Measurements from ENCODE around the gene PDE6G. TPM values are rescaled to one million over a fixed set of nuclear protein-coding genes. Genes with fewer than 3 reads are reported as not detected.

PDE6G gene
- total RNA-seq, 4 donors from 2014 or later = not detected

DNA sequence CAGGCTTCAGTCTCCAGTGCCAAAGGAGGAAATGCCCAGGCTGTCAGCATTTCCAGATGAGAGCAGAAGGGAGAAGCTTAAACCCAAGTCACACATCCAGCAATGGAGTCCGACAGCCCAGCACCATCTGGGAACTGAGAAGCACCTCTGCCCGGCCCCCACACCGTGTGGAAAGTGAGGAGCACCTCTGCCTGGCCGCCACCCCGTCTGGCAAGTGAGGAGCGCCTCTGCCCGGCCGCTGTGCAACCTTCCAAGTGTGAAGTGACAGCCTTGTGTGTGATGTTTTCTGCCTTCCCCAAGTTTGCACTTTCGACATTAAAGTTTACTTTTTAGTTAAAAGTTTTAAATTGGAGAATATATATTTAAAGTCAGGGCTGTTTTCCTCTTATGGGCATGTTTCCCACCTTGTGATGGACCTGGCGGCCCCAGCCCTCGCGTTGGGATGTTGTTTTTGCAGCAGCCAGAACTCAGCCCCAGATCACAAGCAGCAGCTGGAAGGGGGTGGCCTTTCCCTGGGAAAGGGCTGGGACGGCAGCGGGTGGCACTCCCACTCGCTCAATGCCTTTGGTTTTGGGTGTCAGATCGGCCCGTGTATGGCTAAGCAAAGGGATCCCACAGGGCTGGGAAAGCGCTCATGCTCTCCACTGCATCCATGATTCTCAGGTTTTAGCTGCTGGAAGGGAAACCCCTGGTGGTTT, 17.4 kb upstream of the PDE6G start:
- intact Hi-C loops (cut with DNase I) = no loop called here
- 68 to 79% methylated on average over 13 to 14 of the region's 18 CpGs for WGBS, 2 donors

DNA sequence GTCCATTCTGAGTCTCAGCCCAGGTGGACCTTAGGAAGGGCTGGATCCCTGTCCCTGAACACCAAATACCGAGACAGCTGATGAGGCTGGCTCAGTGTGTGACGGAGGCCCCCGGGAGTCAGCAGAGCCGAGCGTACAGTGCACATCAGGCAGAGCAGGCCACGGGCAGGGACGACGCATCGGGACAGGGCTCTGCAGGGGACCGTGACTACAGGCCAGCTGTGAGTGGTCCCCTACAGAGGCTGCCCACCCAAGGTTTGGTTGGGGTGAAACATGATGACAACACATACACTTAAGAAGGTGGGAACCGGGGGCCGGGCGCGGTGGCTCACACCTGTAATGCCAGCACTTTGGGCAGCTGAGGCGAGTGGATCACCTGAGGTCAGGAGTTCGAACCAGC, 16.6 kb upstream of the PDE6G start:
- TF ChIP-seq POLR2A (IDR thresholded peaks at IDR 0.05) (no peak), CTCF (IDR thresholded peaks at IDR 0.05) (no peak)
- H3K4me1 ChIP-seq = peaks cover 5 to 19% (median 10%) of the 10 kb centered on the region in 3 donors
- H3K9me3 ChIP-seq = no peaks in the 10 kb centered on the region
- no peaks in the 10 kb centered on the region for H3K27me3 ChIP-seq
- WGBS, 2 donors = 88 to 93% methylated on average over 4 to 6 of the region's 16 CpGs
- no peak overlapping the region for H3K4me3 ChIP-seq
- peaks cover 31 to 72% (median 49%) of the 10 kb centered on the region in 3 donors for H3K36me3 ChIP-seq
- no peak for DNase-seq
- intact Hi-C loops (cut with DNase I) = no loop called here
- no peak overlapping the region for H3K27ac ChIP-seq

More for the DNA sequence above, 17.4 kb upstream of the PDE6G start:
- Histone ChIP-seq H3K27me3 (no peaks in the 10 kb centered on the region), H3K4me1 (peaks cover 0 to 11% (median 2%) of the 10 kb centered on the region in 3 donors), H3K9me3 (no peaks in the 10 kb centered on the region), H3K4me3 (no peak overlapping the region), H3K27ac (no peak overlapping the region), H3K36me3 (peaks cover 31 to 68% (median 49%) of the 10 kb centered on the region in 3 donors)
- TF ChIP-seq POLR2A (IDR thresholded peaks at IDR 0.05) (no peak), CTCF (IDR thresholded peaks at IDR 0.05) (no peak)
- DNase-seq = no peak

- intact Hi-C loops (cut with DNase I) = no loop called here
- H3K36me3 ChIP-seq = peaks cover 31 to 72% (median 49%) of the 10 kb centered on the region in 3 donors
- peaks cover 10 to 24% (median 14%) of the 10 kb centered on the region in 3 donors for H3K4me1 ChIP-seq
- H3K27me3 ChIP-seq = no peaks in the 10 kb centered on the region
- no peak for DNase-seq
- no peak overlapping the region for H3K27ac ChIP-seq
- 60% methylated on average over 2 of the region's 18 CpGs; no CpG with 5 or more reads in 1 of the 2 donors for WGBS, 2 donors
- no peaks in the 10 kb centered on the region for H3K9me3 ChIP-seq
- no peak overlapping the region for H3K4me3 ChIP-seq
- TF ChIP-seq POLR2A (IDR thresholded peaks at IDR 0.05) = no peak
- TF ChIP-seq CTCF (IDR thresholded peaks at IDR 0.05) = no peak
Measured at GRCh38 chr17:81672504-81672903, 16.2 kb upstream of the PDE6G start.

GRCh38 chr17:81667754-81668153, 11.4 kb upstream of the PDE6G start:
- Histone ChIP-seq H3K9me3 (no peaks in the 10 kb centered on the region), H3K27me3 (no peaks in the 10 kb centered on the region), H3K4me1 (peaks cover 30 to 61% (median 42%) of the 10 kb centered on the region in 3 donors), H3K27ac (peak overlapping the region; percentile 79 to 98 (median 93)), H3K36me3 (peaks cover 31 to 60% (median 36%) of the 10 kb centered on the region in 3 donors), H3K4me3 (peak overlapping the region; percentile 87 to 97 (median 91))
- TF ChIP-seq POLR2A (IDR thresholded peaks at IDR 0.05) = no peak
- peak in 5 of 6 experiments; percentile 11 to 56 (median 30) for TF ChIP-seq CTCF (IDR thresholded peaks at IDR 0.05)
- WGBS, 2 donors = 38 to 58% methylated on average over 6 to 13 of the region's 18 CpGs
- intact Hi-C loops (cut with DNase I) = no loop called here
- DNase-seq = no peak

GRCh38 chr17:81666342-81667191, 10.2 kb upstream of the PDE6G start, which contains the start of the genes CCDC137 and OXLD1:
CCDC137 (plus strand) TSS chr17:81666737; CDS start chr17:81666767, 30 bp downstream.
OXLD1 (minus strand) TSS chr17:81666605; CDS start chr17:81666577, 28 bp downstream.
- H3K27ac ChIP-seq = peak within 1 kb of the TSS; percentile 92 to 98 (median 94)
- H3K4me1 ChIP-seq = peaks cover 30 to 63% (median 42%) of the 10 kb centered on the region in 3 donors
- peak; percentile 75 for DNase-seq
- H3K9me3 ChIP-seq = no peaks in the 10 kb centered on the region
- no peak for TF ChIP-seq CTCF (IDR thresholded peaks at IDR 0.05)
- TF ChIP-seq POLR2A (IDR thresholded peaks at IDR 0.05) = peak in 3 of 4 donors; percentile 65 to 91 (median 87)
- H3K4me3 ChIP-seq = peak within 1 kb of the TSS; percentile 87 to 97 (median 91)
- 0% methylated on average over 4 to 5 of the region's 96 CpGs for WGBS, 2 donors
- intact Hi-C loops (cut with DNase I) = no loop called here
- H3K27me3 ChIP-seq = no peaks in the 10 kb centered on the region
- peaks cover 19 to 48% (median 24%) of the 10 kb centered on the region in 3 donors for H3K36me3 ChIP-seq
